ENCODE results near the gene EPX.

The EPX gene

DNA sequence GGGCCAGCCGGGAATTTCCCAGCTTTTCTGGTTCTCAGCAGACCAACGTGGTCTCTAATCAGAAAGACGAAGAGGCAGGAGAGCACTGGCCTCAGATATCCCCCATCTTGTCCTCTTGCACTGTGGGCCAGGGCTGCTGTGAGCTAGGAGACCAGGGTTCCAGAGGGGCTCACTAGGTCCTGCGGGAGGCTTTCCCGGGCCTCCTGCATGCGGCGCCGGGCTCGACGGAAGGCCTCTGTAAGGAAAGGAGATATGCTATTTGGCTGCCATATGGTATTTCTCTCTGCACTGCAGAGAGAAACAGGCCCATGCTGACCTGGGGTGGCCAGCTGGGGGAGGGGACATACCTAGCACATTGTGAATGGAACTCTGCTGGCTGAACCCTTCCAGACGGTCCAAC, 13.4 kb downstream of the EPX start:
- Histone ChIP-seq H3K79me1 (replicated peaks; ENCODE audit: low read length, poor library complexity, severe bottlenecking) (no peaks in the 10 kb centered on the region), H2BK120ac (ENCODE audit: low read depth, low read length) (no peak overlapping the region), H3K18ac (ENCODE audit: low read depth in 1 of 2, low read length in 2 of 2) (no peak overlapping the region), H3K36me3 (ENCODE audit: control insufficient read depth in 1 of 2, insufficient read depth in 2 of 2, low read depth in 1 of 2, low read length in 2 of 2) (peaks cover 36 to 37% of the 10 kb centered on the region in 2 experiments), H3K4me3 (ENCODE audit: insufficient read depth in 1 of 2, low read depth in 1 of 2, low read length in 2 of 2) (no peak overlapping the region), H3K4me2 (ENCODE audit: low read length, poor library complexity, severe bottlenecking) (no peak overlapping the region), H4K91ac (ENCODE audit: low read length) (no peak overlapping the region), H2AFZ (ENCODE audit: low read depth, low read length) (no peak overlapping the region), H3K27ac (ENCODE audit: low read length, poor library complexity, severe bottlenecking) (no peak overlapping the region), H2BK15ac (ENCODE audit: low read depth, poor library complexity, severe bottlenecking) (no peak overlapping the region), H3K14ac (ENCODE audit: low read length in 2 of 2) (no peak overlapping the region), H2BK12ac (ENCODE audit: low read length in 2 of 2) (no peak overlapping the region), H3K4ac (ENCODE audit: low read depth in 1 of 2, low read length in 2 of 2) (no peak overlapping the region), H2BK5ac (ENCODE audit: low read depth, low read length, poor library complexity, severe bottlenecking) (no peak overlapping the region), H3K23ac (ENCODE audit: low read length in 2 of 2) (no peak overlapping the region), H3K4me1 (ENCODE audit: control insufficient read depth, insufficient read depth, low read depth, low read length) (no peaks in the 10 kb centered on the region), H2AK5ac (ENCODE audit: low read length, severe bottlenecking) (no peak overlapping the region), H3K9me3 (ENCODE audit: control insufficient read depth, low read length) (no peaks in the 10 kb centered on the region), H3K9ac (ENCODE audit: low read length) (no peak overlapping the region), H4K8ac (ENCODE audit: low read length) (no peak overlapping the region), H3K27me3 (ENCODE audit: control insufficient read depth in 1 of 2, insufficient read depth in 1 of 2, low read length in 2 of 2) (peaks cover 0 to 2% of the 10 kb centered on the region in 2 experiments)
- 89% methylated on average over 11 of the region's 11 CpGs for WGBS
- DNase-seq, result no peak

DNA sequence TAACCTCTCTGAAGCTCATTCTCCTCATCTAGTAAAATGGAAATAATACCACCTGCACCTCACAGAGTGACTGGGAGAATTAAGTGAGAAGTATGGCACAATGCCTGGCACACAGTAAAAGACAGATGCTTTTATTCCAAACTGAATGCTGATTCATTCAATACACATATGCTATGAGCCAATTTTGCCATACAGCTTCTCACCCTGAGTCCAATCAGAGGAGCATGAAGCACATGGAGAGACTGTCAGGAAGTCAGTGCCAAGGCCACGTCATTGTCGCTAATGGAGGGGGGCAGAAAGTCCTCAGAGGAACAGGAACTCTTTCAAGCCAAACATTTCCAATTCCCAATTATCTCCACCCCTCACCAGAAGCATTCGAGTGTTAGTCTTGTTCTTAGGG, 14.9 kb downstream of the EPX start:
- Histone ChIP-seq H4K91ac (ENCODE audit: low read length) (no peak overlapping the region), H3K4me2 (ENCODE audit: low read length, poor library complexity, severe bottlenecking) (no peak overlapping the region), H3K4me3 (ENCODE audit: insufficient read depth in 1 of 2, low read depth in 1 of 2, low read length in 2 of 2) (no peak overlapping the region), H3K14ac (ENCODE audit: low read length in 2 of 2) (no peak overlapping the region), H2AK5ac (ENCODE audit: low read length, severe bottlenecking) (no peak overlapping the region), H3K27me3 (ENCODE audit: control insufficient read depth in 1 of 2, insufficient read depth in 1 of 2, low read length in 2 of 2) (no peaks in the 10 kb centered on the region), H3K4me1 (ENCODE audit: control insufficient read depth, insufficient read depth, low read depth, low read length) (no peaks in the 10 kb centered on the region), H3K36me3 (ENCODE audit: control insufficient read depth in 1 of 2, insufficient read depth in 2 of 2, low read depth in 1 of 2, low read length in 2 of 2) (peaks cover 36 to 47% of the 10 kb centered on the region in 2 experiments), H3K9ac (ENCODE audit: low read length) (no peak overlapping the region), H3K23ac (ENCODE audit: low read length in 2 of 2) (no peak overlapping the region), H2BK15ac (ENCODE audit: low read depth, poor library complexity, severe bottlenecking) (no peak overlapping the region), H2BK120ac (ENCODE audit: low read depth, low read length) (no peak overlapping the region), H3K27ac (ENCODE audit: low read length, poor library complexity, severe bottlenecking) (no peak overlapping the region), H4K8ac (ENCODE audit: low read length) (no peak overlapping the region), H3K79me1 (replicated peaks; ENCODE audit: low read length, poor library complexity, severe bottlenecking) (no peaks in the 10 kb centered on the region), H2AFZ (ENCODE audit: low read depth, low read length) (no peak overlapping the region), H3K4ac (ENCODE audit: low read depth in 1 of 2, low read length in 2 of 2) (no peak overlapping the region), H2BK5ac (ENCODE audit: low read depth, low read length, poor library complexity, severe bottlenecking) (no peak overlapping the region), H3K18ac (ENCODE audit: low read depth in 1 of 2, low read length in 2 of 2) (no peak overlapping the region), H2BK12ac (ENCODE audit: low read length in 2 of 2) (no peak overlapping the region), H3K9me3 (ENCODE audit: control insufficient read depth, low read length) (no peaks in the 10 kb centered on the region)
- DNase-seq, result no peak
- 91% methylated on average over 3 of the region's 3 CpGs for WGBS

DNA sequence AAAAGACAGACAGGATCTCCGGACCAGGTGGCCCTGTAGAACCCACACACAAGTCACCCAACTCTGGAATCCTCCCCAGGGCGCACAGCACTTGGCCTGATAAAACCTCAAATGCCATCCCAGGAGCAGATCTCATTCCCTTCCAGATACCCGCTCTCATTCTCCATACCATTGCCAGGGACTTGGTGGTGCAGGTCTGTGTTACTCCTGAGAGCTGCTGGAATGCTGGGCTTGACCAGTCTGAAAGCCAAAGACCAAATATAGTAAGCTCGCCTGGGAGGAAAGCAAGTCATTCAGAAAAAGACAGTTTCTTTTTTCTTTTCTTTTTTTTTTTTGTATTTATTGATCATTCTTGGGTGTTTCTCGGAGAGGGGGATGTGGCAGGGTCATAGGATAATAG, 15.8 kb downstream of the EPX start:
- Histone ChIP-seq H2BK12ac (ENCODE audit: low read length in 2 of 2) (no peak overlapping the region), H3K14ac (ENCODE audit: low read length in 2 of 2) (no peak overlapping the region), H4K91ac (ENCODE audit: low read length) (no peak overlapping the region)

DNA sequence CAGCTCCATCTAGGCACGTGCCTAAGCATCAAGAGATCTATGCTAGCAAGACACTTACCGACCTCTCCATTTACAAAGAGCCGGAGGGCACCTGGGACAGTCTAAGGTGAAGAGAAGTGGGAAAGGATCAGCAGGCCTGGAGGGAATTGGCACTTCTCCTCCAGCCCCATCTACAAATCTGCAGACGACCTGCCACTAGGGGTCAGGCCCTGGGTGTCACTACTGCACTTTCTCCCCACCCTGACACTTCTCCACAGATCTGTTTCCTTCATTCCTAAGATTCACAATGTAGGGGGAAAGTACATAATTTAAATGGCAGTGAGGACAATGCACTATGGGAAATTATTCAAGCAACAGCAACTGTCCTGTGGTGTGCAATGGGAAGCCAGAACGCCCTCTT, 18.4 kb downstream of the EPX start:
- no peaks in the 10 kb centered on the region for H3K4me1 ChIP-seq (ENCODE audit: control insufficient read depth, insufficient read depth, low read depth, low read length)
- 95% methylated on average over 3 of the region's 5 CpGs for WGBS
- no peak overlapping the region for H2BK120ac ChIP-seq (ENCODE audit: low read depth, low read length)
- no peak overlapping the region for H2AK5ac ChIP-seq (ENCODE audit: low read length, severe bottlenecking)
- no peak overlapping the region for H4K91ac ChIP-seq (ENCODE audit: low read length)
- H3K79me1 ChIP-seq (replicated peaks; ENCODE audit: low read length, poor library complexity, severe bottlenecking), result no peaks in the 10 kb centered on the region
- H3K4me2 ChIP-seq (ENCODE audit: low read length, poor library complexity, severe bottlenecking), result no peak overlapping the region
- H3K23ac ChIP-seq (ENCODE audit: low read length in 2 of 2), result no peak overlapping the region
- H4K8ac ChIP-seq (ENCODE audit: low read length), result no peak overlapping the region
- H3K4ac ChIP-seq (ENCODE audit: low read depth in 1 of 2, low read length in 2 of 2), result no peak overlapping the region
- H2BK5ac ChIP-seq (ENCODE audit: low read depth, low read length, poor library complexity, severe bottlenecking), result no peak overlapping the region
- no peak overlapping the region for H3K14ac ChIP-seq (ENCODE audit: low read length in 2 of 2)
- no peak overlapping the region for H2AFZ ChIP-seq (ENCODE audit: low read depth, low read length)
- H3K4me3 ChIP-seq (ENCODE audit: insufficient read depth in 1 of 2, low read depth in 1 of 2, low read length in 2 of 2), result no peak overlapping the region
- no peaks in the 10 kb centered on the region for H3K9me3 ChIP-seq (ENCODE audit: control insufficient read depth, low read length)
- H2BK15ac ChIP-seq (ENCODE audit: low read depth, poor library complexity, severe bottlenecking), result no peak overlapping the region
- H3K36me3 ChIP-seq (ENCODE audit: control insufficient read depth in 1 of 2, insufficient read depth in 2 of 2, low read depth in 1 of 2, low read length in 2 of 2), result peaks cover 33 to 75% of the 10 kb centered on the region in 2 experiments
- H3K9ac ChIP-seq (ENCODE audit: low read length), result no peak overlapping the region
- DNase-seq, result no peak
- no peak overlapping the region for H3K27ac ChIP-seq (ENCODE audit: low read length, poor library complexity, severe bottlenecking)
- no peak overlapping the region for H2BK12ac ChIP-seq (ENCODE audit: low read length in 2 of 2)
- H3K18ac ChIP-seq (ENCODE audit: low read depth in 1 of 2, low read length in 2 of 2), result no peak overlapping the region
- H3K27me3 ChIP-seq (ENCODE audit: control insufficient read depth in 1 of 2, insufficient read depth in 1 of 2, low read length in 2 of 2), result no peaks in the 10 kb centered on the region

More for the DNA sequence above, 15.8 kb downstream of the EPX start:
- Histone ChIP-seq H3K23ac (ENCODE audit: low read length in 2 of 2) (no peak overlapping the region), H2BK120ac (ENCODE audit: low read depth, low read length) (no peak overlapping the region), H3K18ac (ENCODE audit: low read depth in 1 of 2, low read length in 2 of 2) (no peak overlapping the region), H3K9me3 (ENCODE audit: control insufficient read depth, low read length) (no peaks in the 10 kb centered on the region), H2BK15ac (ENCODE audit: low read depth, poor library complexity, severe bottlenecking) (no peak overlapping the region), H3K27me3 (ENCODE audit: control insufficient read depth in 1 of 2, insufficient read depth in 1 of 2, low read length in 2 of 2) (no peaks in the 10 kb centered on the region), H3K4me3 (ENCODE audit: insufficient read depth in 1 of 2, low read depth in 1 of 2, low read length in 2 of 2) (no peak overlapping the region), H2BK5ac (ENCODE audit: low read depth, low read length, poor library complexity, severe bottlenecking) (no peak overlapping the region), H2AK5ac (ENCODE audit: low read length, severe bottlenecking) (no peak overlapping the region), H3K4me2 (ENCODE audit: low read length, poor library complexity, severe bottlenecking) (no peak overlapping the region), H3K27ac (ENCODE audit: low read length, poor library complexity, severe bottlenecking) (no peak overlapping the region), H3K4ac (ENCODE audit: low read depth in 1 of 2, low read length in 2 of 2) (no peak overlapping the region), H3K9ac (ENCODE audit: low read length) (no peak overlapping the region), H4K8ac (ENCODE audit: low read length) (no peak overlapping the region), H3K4me1 (ENCODE audit: control insufficient read depth, insufficient read depth, low read depth, low read length) (no peaks in the 10 kb centered on the region), H2AFZ (ENCODE audit: low read depth, low read length) (no peak overlapping the region), H3K79me1 (replicated peaks; ENCODE audit: low read length, poor library complexity, severe bottlenecking) (no peaks in the 10 kb centered on the region), H3K36me3 (ENCODE audit: control insufficient read depth in 1 of 2, insufficient read depth in 2 of 2, low read depth in 1 of 2, low read length in 2 of 2) (peaks cover 39 to 56% of the 10 kb centered on the region in 2 experiments)
- DNase-seq, result no peak
- 100% methylated on average over 3 of the region's 5 CpGs for WGBS

All from mesenchymal stem cell (in vitro differentiated cells and primary cell).